Osteoblast (primary cell): Measurements from ENCODE around the gene LHX2. TPM values are rescaled to one million over a fixed set of nuclear protein-coding genes. Genes with fewer than 3 reads are reported as not detected.

Source experiments
- DNase-seq: peaks from one replicate; pipeline ENCODE4 v3.0.0; 2011; ENCODE audit warnings: low spot score, mixed read lengths; ENCODE audit not compliant: insufficient read length; ENCODE audit errors: missing footprints
- H2AFZ ChIP-seq: 2 replicates; pipeline ENCODE4 v1.6.0; 2011; ENCODE audit warnings: mild to moderate bottlenecking, low read length
- H3K27ac ChIP-seq: 2 replicates; pipeline ENCODE4 v1.5.1; 2011; ENCODE audit warnings: mild to moderate bottlenecking, low read depth, low read length, moderate library complexity
- H3K27me3 ChIP-seq: 2 replicates; pipeline ENCODE4 v1.6.0; 2012; ENCODE audit warnings: mild to moderate bottlenecking, control low read depth, inconsistent platforms, low read length, moderate library complexity; ENCODE audit not compliant: insufficient read depth
- H3K36me3 ChIP-seq: 2 replicates; pipeline ENCODE4 v1.5.1; 2011; ENCODE audit warnings: mild to moderate bottlenecking, low read length, control low read depth, moderate library complexity; ENCODE audit not compliant: insufficient read depth
- H3K4me1 ChIP-seq: 2 replicates; pipeline ENCODE4 v1.5.1; 2011; ENCODE audit warnings: mild to moderate bottlenecking, low read length, control low read depth, moderate library complexity; ENCODE audit not compliant: insufficient read depth
- H3K4me2 ChIP-seq: 2 replicates; pipeline ENCODE4 v1.6.0; 2011; ENCODE audit warnings: mild to moderate bottlenecking, low read length; ENCODE audit not compliant: insufficient read depth
- H3K4me3 ChIP-seq: fragments of 200-600 bp; sonication (generic); 3 replicates; pipeline ENCODE4 v1.5.1; 2012; ENCODE audit warnings: mild to moderate bottlenecking, low read length, inconsistent platforms; ENCODE audit not compliant: insufficient read depth
- H3K79me2 ChIP-seq: 2 replicates; pipeline ENCODE4 v1.6.0; 2012; ENCODE audit warnings: mild to moderate bottlenecking, low read length, control low read depth, inconsistent platforms; ENCODE audit not compliant: insufficient read depth
- H3K9me3 ChIP-seq: 2 replicates; pipeline ENCODE4 v1.5.1; 2011; ENCODE audit warnings: low read depth, low read length, control low read depth
- H4K20me1 ChIP-seq: 2 replicates; pipeline ENCODE4 v1.6.0; 2012; ENCODE audit warnings: mild to moderate bottlenecking, low read length, control low read depth; ENCODE audit not compliant: insufficient read depth
- total RNA-seq: library from RNA; depleted of rRNA; stranded (reverse); fragments of >200 nt; gene quantifications from 2 replicates; pipeline ENCODE4 v1.2.3, GENCODE V29; 2012
- TF ChIP-seq, protein P1 (sequence below): IDR thresholded peaks from 2 replicates; pipeline ENCODE4 v1.5.1; 2011; ENCODE audit warnings: mild to moderate bottlenecking, low read depth, low read length, moderate library complexity; ENCODE audit errors: extremely low read depth

Gene LHX2
- total RNA-seq, 1 donor, result not detected

GRCh38 chr9:124041817-124042116 is 30.2 kb downstream of the LHX2 start:
- no peak overlapping the region for H3K27ac ChIP-seq
- H3K9me3 ChIP-seq, result no peaks in the 10 kb centered on the region
- TF ChIP-seq, protein P1, sequence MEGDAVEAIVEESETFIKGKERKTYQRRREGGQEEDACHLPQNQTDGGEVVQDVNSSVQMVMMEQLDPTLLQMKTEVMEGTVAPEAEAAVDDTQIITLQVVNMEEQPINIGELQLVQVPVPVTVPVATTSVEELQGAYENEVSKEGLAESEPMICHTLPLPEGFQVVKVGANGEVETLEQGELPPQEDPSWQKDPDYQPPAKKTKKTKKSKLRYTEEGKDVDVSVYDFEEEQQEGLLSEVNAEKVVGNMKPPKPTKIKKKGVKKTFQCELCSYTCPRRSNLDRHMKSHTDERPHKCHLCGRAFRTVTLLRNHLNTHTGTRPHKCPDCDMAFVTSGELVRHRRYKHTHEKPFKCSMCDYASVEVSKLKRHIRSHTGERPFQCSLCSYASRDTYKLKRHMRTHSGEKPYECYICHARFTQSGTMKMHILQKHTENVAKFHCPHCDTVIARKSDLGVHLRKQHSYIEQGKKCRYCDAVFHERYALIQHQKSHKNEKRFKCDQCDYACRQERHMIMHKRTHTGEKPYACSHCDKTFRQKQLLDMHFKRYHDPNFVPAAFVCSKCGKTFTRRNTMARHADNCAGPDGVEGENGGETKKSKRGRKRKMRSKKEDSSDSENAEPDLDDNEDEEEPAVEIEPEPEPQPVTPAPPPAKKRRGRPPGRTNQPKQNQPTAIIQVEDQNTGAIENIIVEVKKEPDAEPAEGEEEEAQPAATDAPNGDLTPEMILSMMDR, result no peak
- no peak overlapping the region for H3K4me3 ChIP-seq
- H3K4me1 ChIP-seq, result peaks cover 16% of the 10 kb centered on the region
- H3K79me2 ChIP-seq, result no peaks in the 10 kb centered on the region
- no peak overlapping the region for H2AFZ ChIP-seq
- no peak overlapping the region for H3K4me2 ChIP-seq
- H3K27me3 ChIP-seq, result peaks cover 64% of the 10 kb centered on the region
- DNase-seq, result no peak
- no peaks in the 10 kb centered on the region for H3K36me3 ChIP-seq
- H4K20me1 ChIP-seq, result no peaks in the 10 kb centered on the region

DNA sequence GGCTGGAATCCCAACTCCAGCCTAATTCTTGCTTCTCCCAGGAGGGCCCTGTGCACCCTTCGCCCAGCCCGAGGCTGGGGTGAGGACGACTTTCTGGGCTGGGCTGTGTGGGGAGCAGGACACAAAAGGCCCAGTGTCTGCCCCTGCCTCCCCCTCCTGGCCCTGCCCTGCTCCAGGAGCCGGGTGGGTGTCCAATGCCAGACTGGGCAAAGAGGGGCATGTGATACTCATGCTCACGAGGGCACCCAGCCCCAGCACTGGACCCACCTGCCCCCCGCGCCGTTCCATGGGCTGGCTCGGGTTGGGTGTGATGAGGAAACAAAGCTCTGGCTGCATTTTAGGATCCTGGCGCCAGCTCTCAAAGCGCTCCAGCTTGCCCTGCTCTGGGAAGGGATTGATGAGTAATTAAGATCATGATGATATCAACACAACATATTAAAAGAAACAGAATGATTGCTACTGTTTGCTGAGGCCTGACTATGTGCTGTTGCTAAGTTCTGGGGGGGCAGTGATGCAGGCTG is 30.7 kb downstream of the LHX2 start:
- TF ChIP-seq, protein P1, result no peak
- H3K27me3 ChIP-seq, result peaks cover 64% of the 10 kb centered on the region

GRCh38 chr9:124044448-124044847 is 32.9 kb downstream of the LHX2 start:
- Histone ChIP-seq H3K4me3 (no peak overlapping the region), H3K4me1 (peaks cover 16% of the 10 kb centered on the region), H3K27ac (no peak overlapping the region), H3K27me3 (peaks cover 71% of the 10 kb centered on the region), H2AFZ (no peak overlapping the region), H3K36me3 (no peaks in the 10 kb centered on the region), H3K4me2 (no peak overlapping the region), H3K9me3 (no peaks in the 10 kb centered on the region), H4K20me1 (no peaks in the 10 kb centered on the region), H3K79me2 (no peaks in the 10 kb centered on the region)
- DNase-seq, result no peak
- TF ChIP-seq, protein P1, result no peak

More for the DNA sequence above, 30.7 kb downstream of the LHX2 start:
- peak; percentile 88 for DNase-seq
- Histone ChIP-seq H3K9me3 (no peaks in the 10 kb centered on the region), H3K79me2 (no peaks in the 10 kb centered on the region), H3K4me2 (no peak overlapping the region), H3K27ac (no peak overlapping the region), H3K36me3 (no peaks in the 10 kb centered on the region), H2AFZ (no peak overlapping the region), H4K20me1 (no peaks in the 10 kb centered on the region), H3K4me1 (peaks cover 16% of the 10 kb centered on the region), H3K4me3 (no peak overlapping the region)

GRCh38 chr9:124045076-124045829 is 33.7 kb downstream of the LHX2 start:
- Histone ChIP-seq H3K27me3 (peaks cover 75% of the 10 kb centered on the region), H3K4me2 (peak overlapping the region; percentile 65), H3K27ac (no peak overlapping the region), H3K4me1 (peaks cover 14% of the 10 kb centered on the region), H3K79me2 (no peaks in the 10 kb centered on the region), H2AFZ (peak overlapping the region; percentile 51), H3K9me3 (no peaks in the 10 kb centered on the region), H3K36me3 (no peaks in the 10 kb centered on the region), H3K4me3 (peak overlapping the region; percentile 61), H4K20me1 (no peaks in the 10 kb centered on the region)
- TF ChIP-seq, protein P1, result no peak
- peak; percentile 90 for DNase-seq
